ENCODE measurements around the gene BFSP1.

Gene BFSP1

DNA sequence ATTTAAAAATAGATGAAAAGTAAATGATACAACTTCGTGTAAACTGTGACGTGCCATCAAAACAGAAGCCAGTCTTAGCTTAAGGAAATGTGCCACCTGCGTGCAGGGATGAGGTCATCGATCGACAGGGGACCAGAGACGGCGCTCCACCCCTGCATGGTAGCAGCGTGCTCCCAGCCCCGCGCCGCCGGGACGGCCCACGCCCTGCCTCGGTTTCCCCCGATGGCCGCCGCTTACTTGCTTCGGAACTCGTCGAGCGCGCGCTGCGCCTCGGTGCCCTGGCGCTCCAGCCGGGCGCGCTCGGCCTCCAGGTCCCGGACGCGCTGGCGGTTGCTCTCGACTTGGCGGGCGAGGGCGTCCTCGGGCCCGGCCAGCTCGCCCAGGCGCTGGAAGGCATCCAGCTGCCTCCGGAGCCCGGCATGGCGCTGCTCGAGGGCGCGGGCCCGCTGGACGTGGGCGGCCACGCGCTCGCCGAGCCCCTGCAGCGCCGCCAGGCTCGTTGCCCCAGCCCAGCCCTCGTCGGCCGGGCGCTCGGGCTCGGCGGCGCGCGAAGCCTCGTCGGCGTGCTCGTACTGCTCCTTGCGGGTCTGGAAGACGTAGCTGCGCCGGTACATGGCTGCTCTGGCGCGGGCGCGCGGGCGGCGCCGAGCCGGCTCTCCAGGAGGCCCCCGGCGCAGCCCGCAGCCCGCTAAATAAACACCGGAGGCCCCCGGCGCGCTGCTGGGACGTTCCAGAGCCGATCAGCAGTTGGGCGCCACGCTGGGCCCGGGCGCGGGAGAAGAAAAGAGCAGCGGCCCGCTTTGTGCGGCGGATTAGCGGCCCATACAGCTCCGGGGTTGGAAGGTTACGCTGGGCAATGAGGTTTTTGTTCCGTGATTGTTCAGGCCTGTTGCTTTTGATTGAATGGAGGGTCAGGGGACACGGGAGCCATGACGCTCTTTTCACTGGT lies at the start of gene BFSP1:
TSS of gene BFSP1 (minus strand) at position 664 of the 949 bp plus-strand sequence. CDS start at position 614, 50 bp downstream.
- peak; percentile 73 for DNase-seq

DNA sequence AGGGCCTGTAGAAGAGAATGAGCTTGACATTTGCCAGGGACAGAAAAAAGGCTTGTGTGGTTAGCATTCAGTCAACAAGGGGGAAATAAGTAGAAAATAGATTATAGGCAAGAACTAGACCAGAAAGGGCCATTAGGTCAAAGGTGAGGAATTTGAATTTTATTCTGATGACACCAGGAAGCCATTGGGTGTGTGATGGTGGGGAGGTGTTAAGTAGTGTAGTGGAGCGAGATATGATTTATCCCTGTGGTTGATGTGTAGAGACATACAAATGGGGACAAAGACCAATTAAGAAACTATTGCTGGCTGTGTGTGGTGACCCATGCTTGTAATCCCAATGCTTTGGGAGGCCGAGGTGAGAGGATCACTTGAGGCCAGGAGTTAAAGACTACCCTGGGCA lies 49.7 kb upstream of the BFSP1 start:
- no peak for DNase-seq

DNA sequence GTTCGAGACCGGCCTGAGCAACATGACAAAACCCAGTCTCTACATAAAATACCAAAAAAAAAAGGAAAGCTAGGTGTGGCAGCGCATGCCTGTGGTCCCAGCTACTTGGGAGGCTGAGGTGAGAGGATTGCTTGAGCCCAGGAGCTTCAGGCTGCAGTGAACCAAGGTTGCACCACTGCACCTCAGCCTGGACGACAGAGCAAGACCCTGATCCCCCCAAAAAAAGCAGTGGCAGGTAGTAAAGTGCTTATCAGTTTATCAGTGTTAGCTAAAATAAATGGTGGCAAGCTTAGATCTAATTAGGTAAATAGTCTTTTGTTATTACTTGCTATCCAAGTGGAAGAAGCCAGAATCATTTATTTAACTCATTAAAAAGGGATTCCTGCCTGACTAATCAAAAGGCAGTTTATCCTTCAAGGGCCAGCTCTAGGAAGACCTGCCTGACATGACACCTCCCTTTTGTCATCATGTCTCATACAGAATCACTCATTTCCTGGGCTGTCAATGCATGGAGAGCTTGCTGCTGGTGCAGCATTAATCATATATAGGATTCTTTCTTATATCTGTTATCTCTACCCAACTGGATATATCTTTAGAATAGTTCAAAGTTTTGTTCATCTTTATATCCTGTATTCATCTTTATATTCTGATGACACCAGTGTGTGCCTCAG lies 48.3 kb upstream of the BFSP1 start:
- DNase-seq = no peak

DNA sequence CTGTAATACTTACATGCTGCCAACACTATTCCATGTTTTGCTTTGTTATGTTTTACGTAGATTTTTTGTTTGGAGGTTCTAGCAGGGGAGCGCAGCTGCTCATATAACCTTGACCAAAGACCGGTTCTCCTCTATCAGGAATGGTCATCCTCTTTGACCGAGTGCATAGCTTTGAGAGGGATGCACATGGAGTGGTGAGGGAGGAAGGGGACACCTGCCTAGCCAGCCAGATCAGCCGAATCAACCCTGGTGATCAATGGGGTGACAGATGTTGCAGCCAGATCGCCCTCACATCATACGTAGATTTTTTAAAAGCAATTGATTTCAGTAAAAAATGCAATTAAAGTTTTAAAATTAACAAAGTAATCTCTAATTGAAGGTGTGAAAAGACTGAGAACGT lies 45.0 kb upstream of the BFSP1 start:
- DNase-seq = no peak

DNA sequence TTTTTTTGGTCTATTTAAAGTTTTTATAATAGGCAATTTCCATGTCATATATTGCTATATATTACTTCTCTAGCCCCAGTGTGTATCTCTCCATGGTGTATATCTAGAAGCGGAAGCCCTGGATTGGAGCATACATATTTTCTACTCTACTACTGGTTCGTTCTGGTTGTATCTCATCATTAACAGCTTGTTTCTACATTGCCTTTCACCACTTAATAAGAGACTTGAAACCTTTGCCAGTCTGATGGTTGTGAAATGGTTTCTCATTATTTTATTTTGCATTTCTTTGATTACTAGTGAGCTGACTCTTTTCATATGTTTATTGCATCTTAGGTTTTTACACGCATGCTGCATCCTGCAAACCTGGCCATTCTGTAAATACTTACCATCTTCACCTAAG lies 42.3 kb upstream of the BFSP1 start:
- DNase-seq = no peak

DNA sequence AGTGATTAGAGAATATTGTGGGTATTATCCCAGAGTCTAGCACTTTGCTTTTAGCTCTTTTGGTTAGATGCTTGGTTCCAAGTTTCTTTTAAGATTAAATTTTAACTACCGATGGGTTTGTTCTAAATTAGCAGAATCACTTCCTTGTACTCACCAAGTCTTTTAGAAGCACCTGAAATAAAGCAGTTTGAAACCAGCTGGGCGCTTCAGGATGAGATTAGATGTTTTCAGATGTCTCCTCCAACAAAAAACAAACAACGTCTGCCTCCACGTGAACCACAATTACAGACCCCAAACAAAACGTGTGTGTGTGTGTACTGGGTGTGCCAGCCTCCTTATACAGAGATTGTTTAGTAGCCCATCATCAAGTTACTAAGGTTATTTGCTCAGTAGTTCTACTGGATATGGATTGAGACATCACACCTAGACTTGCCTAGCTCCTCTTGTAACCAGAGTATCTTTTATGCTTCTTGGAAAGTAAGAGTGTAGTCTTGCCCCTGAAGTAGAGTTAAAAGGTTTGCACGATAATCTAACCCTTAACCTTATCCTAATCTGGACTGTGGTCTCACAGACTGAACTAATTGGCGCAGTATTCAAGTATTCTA lies 41.0 kb upstream of the BFSP1 start:
- DNase-seq = no peak

DNA sequence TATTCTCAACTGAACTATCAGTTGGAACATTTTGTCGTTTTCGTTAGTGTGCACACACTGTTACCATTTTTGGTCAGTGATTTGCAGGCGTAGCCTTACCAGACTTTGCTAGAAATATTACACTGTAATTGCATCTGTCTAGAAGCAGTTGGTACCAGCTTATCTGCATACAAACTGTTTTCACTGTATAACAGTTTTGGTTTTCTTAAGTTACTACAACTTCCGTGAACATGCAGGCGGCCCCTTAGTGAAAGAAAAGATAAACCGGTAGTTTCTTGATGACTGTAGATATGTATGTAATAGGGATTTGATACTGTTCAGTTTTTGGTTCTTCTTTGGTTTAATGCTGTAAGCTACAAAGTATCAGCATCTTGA lies 40.0 kb upstream of the BFSP1 start:
- no peak for DNase-seq

DNA sequence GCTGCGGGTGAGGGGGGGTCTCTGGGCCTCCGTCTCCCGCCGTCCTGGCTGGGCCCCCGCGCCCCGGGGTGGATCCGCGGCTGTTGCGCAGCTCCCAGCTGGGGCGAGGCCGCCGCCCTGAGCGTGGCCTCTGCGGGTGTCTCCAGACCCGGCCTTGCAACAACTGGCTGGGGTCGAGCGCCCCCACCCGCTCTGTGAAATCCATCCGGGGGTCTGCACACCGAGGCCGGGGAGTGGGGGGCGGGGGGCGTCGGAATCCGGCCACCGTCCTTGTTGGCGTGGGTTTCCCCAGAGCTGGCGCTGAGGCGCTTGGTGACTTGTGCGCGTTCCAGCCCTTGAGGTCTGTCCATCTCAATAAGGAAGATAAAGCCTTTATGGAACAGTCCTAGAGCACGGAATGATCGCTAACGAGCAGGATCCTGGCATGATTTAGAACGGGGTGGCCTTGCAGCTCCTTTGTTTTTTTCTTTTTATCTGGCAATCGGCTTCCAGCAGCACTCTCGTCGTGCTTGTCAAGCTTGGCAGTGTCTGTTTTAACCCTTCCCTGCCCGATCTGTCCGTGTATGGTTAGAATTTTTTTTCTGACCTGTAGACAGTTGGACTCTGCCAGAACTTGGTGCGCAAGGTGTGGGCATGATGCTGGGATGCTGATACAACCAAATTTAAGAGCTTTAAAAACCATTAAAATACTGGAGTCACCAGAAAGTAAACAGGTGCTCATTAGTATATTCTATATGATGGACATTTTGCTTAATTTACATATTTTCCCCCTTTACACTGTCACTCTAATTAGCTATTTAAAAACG lies 39.4 kb upstream of the BFSP1 start:
- peak; percentile 68 for DNase-seq

DNA sequence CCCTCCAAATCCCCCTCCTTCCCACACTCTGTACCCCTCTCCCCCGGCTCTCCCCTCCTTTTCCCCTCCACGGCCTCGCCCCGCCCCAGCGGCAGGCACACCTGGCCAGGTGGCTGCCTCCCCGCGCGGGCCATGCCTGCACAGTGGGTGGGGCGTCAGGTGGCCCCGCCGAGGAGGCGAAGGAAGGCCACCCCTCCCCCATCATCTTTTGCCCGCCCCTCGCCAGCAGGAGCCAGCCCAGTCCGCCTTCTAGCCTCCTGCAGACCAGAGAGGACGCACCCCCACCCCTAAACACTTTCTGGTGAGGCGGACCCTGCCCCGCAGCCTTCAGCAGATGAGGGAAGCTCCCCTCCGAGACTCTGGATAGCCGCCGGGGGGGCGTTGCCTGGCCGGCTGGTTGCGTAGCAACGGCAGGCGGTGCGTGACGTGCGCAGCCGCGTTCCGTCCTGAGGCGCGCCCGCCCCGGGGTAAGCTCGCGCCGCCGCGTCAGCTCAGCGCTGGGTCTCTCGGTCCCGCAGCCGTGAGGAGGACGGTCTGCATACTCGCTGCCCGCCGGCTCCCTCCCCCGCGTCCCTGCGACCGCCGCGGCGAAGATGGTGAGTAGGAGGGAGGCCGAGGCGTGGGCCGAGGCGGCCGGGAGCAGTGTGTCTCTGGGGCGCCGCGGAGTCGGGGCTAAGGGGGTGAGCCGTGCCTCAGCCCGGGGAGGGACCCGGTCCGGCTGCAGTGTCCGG lies 38.6 kb upstream of the BFSP1 start, which contains the start of gene DSTN:
TSS of gene DSTN (plus strand) at position 460 of the 731 bp plus-strand sequence. CDS start at position 594, 134 bp downstream.
- peak; percentile 86 for DNase-seq

DNA sequence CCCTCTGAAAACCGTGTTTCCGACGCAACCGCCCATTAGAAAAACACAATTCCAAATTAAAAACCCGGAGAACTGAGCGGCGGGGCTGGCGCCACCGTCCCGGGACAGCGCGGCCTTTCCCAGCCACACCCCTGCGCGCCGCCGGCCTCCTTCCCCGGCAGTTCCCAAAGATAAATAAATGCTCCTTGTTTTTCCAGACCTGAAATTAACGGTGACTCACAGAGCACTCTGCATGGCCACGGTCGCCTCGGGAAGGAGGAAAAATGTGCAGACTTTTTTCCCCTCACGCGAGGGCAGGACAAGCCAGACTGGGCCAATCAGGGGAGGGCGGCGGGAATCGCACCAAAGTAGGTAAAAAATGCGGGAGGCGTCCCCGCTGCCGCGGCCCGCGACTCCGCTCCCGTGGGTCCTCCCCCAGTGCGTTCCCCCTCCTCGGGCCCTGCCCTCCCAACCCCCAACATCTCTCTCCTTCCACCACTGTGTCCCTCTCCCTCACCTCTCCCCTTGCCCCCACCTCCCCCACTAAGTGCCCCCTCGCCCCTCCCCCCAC lies 37.9 kb upstream of the BFSP1 start:
- peak; percentile 15 for DNase-seq

DNA sequence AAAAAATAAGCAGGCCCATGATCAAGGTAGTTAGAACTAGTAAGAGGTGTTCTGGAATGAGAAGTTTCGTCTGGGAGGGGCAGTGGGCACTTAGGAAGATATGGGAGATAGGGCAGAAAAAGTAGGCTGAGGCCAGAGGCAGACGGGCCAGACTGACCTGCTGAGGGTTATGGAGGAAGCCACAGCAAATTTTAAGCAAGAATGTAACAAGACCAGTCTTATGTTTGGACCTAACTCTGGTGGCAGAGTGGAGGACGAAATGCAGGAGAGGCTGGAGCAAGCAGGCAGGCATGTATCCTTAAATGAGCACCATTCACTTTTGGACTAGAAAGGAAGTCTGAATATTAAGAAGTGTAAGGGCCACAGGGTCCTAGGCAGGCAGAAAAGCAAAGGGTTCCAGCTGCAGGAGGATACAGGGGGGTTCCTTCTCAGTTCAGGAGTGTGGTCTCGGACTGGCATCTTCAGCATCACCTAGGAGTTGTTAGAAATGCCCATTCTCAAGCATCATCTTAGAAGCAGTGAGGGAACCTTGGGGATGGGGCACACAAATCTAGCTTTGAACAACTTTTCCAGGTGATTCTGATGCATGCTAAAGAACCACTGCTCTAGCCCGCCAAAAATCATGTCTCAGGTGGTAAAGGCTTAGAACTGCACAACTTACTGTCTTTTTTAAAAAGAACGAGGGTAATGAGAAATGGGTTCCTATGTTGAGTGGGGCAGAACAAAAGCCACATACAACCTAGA lies 37.0 kb upstream of the BFSP1 start:
- DNase-seq = no peak

DNA sequence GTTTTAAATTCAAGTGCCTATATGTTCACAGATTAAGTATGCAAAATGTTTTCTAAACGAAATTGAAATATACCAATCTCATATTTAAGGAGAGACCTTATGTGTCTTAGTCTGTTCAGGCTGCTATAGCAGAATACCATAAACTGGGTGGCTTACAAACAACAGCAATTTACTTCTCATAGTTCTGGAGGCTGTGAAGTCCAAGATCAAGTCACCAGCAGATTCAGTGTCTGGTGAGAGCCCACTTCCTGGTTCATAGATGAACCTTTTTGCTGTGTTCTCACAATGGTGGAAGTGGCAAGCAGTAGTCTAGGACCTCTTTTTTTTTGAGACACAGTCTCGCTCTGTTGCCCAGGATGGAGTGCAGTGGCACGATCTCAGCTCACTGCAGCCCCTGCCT lies 35.2 kb upstream of the BFSP1 start:
- DNase-seq = no peak

DNA sequence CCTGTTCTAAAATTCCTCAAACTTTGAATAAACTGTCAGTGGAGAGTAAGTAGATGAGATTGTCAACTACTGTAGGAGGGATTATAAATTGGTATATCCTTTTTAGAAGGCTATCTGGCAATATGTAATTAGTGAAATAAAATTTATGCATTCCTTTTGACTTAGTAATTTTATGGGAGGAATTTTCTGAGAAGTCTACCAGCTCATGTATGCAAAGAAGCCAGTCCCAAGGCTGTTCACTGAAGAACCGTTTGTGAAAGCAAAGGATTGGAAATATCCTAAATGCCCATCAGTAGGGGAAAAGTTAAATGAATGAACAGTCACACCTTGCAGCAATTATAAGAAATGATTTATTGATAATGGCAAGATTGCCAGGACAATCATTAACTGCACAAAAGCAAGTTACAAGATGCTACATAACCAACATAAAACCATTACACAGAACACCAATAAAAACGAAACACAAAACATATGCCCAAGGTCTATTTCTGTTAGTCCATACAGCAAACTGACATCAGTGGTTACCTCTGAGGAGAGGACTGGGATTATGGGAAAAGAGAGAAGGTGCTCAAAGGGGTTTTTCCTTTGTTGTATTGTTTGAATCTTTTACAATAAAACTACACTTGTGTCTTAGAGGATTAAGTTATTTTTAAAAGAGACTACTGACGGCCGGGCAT lies 34.1 kb upstream of the BFSP1 start:
- DNase-seq = no peak

DNA sequence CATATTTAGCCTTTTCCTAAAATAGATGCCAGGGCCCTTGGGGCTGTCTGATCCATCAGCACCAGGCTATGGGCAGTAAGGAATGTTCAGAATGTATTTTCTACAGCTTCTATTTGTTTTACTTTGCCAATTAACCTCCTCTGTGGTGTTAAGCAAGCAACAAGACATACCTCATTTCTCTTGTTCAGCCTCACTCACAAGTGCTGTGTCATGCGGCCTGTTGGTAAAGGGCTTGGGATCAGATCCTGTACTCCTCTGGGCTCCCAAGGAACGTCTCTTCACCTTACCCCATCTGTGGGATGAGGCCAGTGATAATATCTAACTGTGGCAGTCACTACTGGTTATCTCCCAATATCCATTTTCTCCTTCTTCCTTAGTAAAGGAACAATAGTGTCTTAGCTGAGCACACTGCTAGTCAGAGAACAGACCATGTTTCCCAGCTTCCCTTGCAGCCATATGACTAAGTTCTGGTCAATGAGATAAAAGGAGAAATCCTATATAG lies 31.7 kb upstream of the BFSP1 start:
- DNase-seq = no peak

DNA sequence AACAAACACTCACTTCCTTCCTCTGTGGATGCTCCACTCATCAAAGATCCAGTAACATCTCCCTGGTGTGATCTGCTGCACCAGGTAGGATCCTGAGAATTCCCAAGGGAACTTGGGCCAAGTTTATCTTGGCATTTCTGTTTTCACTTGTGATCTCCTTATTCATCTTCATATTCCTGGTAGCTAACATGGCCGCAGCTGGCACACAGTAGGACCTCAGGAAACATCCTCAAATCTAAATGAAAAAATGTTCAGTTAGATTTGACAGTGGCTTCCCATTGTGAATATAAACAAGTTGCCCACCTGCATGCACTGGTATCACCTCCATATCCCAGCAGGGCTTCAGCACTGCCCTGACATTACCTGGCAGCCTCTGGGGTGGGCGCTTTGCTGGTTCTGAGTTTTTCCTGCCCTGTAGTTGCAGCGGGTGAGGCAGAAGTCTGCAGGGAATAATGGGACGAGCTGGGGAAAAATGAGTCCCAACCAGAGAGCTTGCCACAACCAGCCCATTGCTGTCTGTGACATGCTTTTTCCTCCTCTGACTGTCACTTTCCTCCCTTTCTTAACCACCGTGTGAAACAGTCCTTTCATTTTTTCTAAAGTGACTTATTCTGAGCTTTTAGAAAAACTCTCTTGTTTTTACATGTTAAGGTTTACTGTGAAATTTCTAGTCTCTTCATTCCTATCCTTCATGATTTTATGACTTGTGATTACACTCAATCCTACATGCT lies 29.3 kb upstream of the BFSP1 start:
- DNase-seq = no peak

DNA sequence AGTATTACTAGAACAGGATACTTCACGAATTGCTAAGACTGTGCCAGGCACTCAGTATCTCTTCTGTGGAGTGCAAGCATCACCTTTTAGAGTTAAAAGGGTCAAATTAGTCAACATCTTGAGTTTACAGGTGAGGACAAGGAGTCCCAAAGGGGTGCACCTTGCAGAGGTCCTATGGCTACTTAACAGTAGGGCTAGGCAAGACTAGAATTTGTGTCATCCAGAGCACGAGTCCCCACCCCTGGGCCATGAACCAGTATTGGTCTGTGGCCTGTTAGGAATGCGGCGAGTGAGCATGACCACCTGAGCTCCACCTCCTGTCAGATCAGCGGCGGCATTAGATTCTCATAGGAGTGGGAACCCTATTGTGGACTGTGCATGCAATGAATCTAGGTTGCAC lies 28.2 kb upstream of the BFSP1 start:
- no peak for DNase-seq

DNA sequence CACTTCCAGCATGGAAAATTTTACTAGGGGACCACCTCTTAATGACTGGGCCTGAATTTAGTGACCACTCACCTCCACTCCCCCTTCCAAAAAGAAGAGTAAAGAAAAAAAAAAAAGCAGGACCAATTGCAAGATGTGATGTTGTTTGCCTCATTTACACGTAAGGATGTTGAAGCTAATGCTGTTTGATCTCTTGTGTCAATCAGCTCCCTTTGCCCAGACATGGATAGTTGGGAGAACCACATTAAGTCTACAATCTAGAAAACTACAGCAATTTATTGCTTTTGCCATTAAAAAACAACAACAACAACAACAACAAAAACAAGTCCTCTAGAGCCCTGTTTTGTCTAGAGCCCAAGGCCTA lies 27.7 kb upstream of the BFSP1 start:
- DNase-seq = no peak

DNA sequence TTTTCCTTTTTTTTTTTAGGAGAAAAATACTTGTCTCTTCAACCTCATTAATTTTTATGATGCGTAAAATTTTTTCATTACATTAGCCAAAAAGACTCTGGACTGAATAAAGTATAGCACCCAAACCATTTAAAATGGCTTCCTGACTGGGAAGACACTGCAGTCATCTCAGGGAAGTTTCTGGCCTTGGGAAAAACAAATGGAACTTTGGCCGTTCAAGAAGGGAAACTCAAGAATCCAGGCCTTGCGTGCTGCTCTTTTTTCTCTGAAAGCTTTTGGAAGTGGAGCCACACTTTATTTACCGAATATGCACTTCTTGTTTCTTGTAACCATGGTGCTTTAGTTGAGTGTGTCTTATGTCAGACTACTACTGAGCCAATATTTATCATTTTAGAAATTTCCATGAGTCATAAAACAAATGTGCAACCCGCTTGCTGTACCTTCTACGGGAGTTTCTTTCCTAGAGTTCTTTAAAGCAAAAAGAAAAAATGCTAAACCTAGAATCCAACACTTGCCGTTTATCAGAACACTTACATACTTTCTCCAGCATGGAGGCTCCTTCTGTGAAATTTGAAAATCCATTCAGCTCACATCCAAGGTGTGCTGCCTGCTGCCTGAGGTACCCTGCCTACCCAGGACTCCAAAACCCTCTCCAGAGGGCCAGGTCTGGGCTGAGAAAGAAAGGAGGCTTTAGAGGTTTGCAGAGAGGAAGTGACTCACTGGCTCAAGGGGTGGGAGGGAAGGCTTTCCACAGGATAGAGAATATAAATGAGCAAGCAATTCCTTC lies 27.2 kb upstream of the BFSP1 start:
- no peak for DNase-seq

DNA sequence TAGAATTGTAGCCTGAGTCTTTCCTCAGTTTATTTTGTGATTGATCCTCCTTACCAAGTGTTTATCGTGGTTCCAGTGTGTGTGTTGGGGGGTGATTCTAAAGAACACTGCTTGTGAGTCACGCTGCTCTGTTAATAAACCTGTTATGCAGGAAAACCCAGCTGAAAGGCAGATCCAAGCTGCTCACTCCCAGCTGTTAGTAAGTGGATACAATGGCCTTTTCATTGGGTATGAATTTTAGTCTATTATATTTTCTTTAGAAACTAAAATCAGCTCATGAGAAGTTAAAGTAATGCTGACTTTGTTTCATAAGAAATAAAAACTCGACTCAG lies 26.5 kb upstream of the BFSP1 start:
- DNase-seq = peak; percentile 45

All from NCI-H1092 treated with DMSO at 0.1 percent for 48 hours (cell line).